HepG2 (cell line): ENCODE measurements around the gene SAC3D1. TPM values are rescaled to one million over a fixed set of nuclear protein-coding genes. Genes with fewer than 3 reads are reported as not detected.

Experiments
- ARHGAP35 ChIP-seq: sonication (generic); formaldehyde crosslinking; IDR thresholded peaks from 2 replicates; pipeline ENCODE4 v1.9.0; 2022; ENCODE audit warnings: mild to moderate bottlenecking, inconsistent platforms, moderate library complexity, missing genetic modification reagents, borderline replicate concordance
- CBX1 ChIP-seq: IDR thresholded peaks from one replicate; pipeline ENCODE4 v1.6.1; 2016; ENCODE audit warnings: antibody characterized with exemption, low read depth
- DPF2 ChIP-seq: sonication (generic); formaldehyde crosslinking; IDR thresholded peaks from 2 replicates; pipeline ENCODE4 v1.4.0; 2020; ENCODE audit warnings: mild to moderate bottlenecking, low read depth, missing genetic modification reagents, borderline replicate concordance
- FOXC1 ChIP-seq: sonication (generic); formaldehyde crosslinking; IDR thresholded peaks from 2 replicates; pipeline ENCODE4 v1.8.0; 2022; ENCODE audit warnings: mild to moderate bottlenecking, missing genetic modification reagents, borderline replicate concordance
- FOXJ3 ChIP-seq: sonication (generic); formaldehyde crosslinking; IDR thresholded peaks from 2 replicates; pipeline ENCODE4 v1.4.0; 2020; ENCODE audit warnings: missing genetic modification reagents, mild to moderate bottlenecking, borderline replicate concordance
- HOXD1 ChIP-seq: sonication (generic); formaldehyde crosslinking; IDR thresholded peaks from 2 replicates; pipeline ENCODE4 v1.5.0; 2020; ENCODE audit warnings: missing genetic modification reagents
- MIXL1 ChIP-seq: IDR thresholded peaks from 2 replicates; pipeline ENCODE4 v1.6.1; 2016
- MXI1 ChIP-seq: IDR thresholded peaks from 3 replicates; pipeline ENCODE4 v1.6.1; 2012; ENCODE audit warnings: low read depth, low read length, inconsistent platforms, borderline replicate concordance
- SIN3A ChIP-seq: IDR thresholded peaks from 2 replicates; pipeline ENCODE4 v1.6.1; 2011; ENCODE audit warnings: low read depth, mild to moderate bottlenecking, control low read depth, low read length, borderline replicate concordance
- SMC3 ChIP-seq: IDR thresholded peaks from 2 replicates; pipeline ENCODE4 v1.6.1; 2011; ENCODE audit warnings: low read length, improper control_type of control experiment
- SOX6 ChIP-seq, 2 experiments: fragments of 450-650 bp in 1 of 2; sonication (generic) in 1 of 2; formaldehyde crosslinking in 1 of 2; IDR thresholded peaks; 2 replicates each; pipeline versions ENCODE4 v1.4.0 to v1.6.1; 2017 to 2020; ENCODE audit warnings: antibody characterized with exemption in 1 of 2, mild to moderate bottlenecking in 1 of 2, missing genetic modification reagents in 1 of 2
- SP5 ChIP-seq: IDR thresholded peaks from 2 replicates; pipeline ENCODE4 v1.6.1; 2016; ENCODE audit warnings: low read depth, borderline replicate concordance
- SRF ChIP-seq: IDR thresholded peaks from 2 replicates; pipeline ENCODE4 v1.6.1; 2011; ENCODE audit warnings: mild to moderate bottlenecking, low read depth, low read length, moderate library complexity
- SRSF9 ChIP-seq: fragments of 200-400 bp; formaldehyde crosslinking; IDR thresholded peaks from 2 replicates; pipeline ENCODE4 v1.6.1; 2018; ENCODE audit warnings: borderline replicate concordance, mild to moderate bottlenecking, low read depth, low read length; ENCODE audit not compliant: insufficient read depth, poor library complexity, severe bottlenecking
- TBX3 ChIP-seq: fragments of 450-650 bp; IDR thresholded peaks from 2 replicates; pipeline ENCODE4 v1.6.1; 2017; ENCODE audit warnings: antibody characterized with exemption, mild to moderate bottlenecking, inconsistent platforms, borderline replicate concordance
- ZIK1 ChIP-seq: sonication (generic); formaldehyde crosslinking; IDR thresholded peaks from 2 replicates; pipeline ENCODE4 v1.5.0; 2020; ENCODE audit warnings: mild to moderate bottlenecking, low read depth, missing genetic modification reagents, borderline replicate concordance
- ZNF160 ChIP-seq: sonication (generic); formaldehyde crosslinking; IDR thresholded peaks from 2 replicates; pipeline ENCODE4 v1.8.0; 2022; ENCODE audit warnings: mild to moderate bottlenecking, inconsistent platforms, missing genetic modification reagents
- ZNF281 ChIP-seq: sonication (generic); formaldehyde crosslinking; IDR thresholded peaks from 2 replicates; pipeline ENCODE4 v1.4.0; 2020; ENCODE audit warnings: missing genetic modification reagents, borderline replicate concordance
- ZNF3 ChIP-seq: IDR thresholded peaks from 2 replicates; pipeline ENCODE4 v1.7.0; 2017; ENCODE audit warnings: inconsistent platforms
- ZNF574 ChIP-seq: sonication (generic); formaldehyde crosslinking; IDR thresholded peaks from 2 replicates; pipeline ENCODE4 v1.4.0; 2020; ENCODE audit warnings: missing genetic modification reagents
- ZNF629 ChIP-seq: sonication (generic); formaldehyde crosslinking; conservative IDR thresholded peaks from 2 replicates; pipeline ENCODE4 v1.5.0; 2020; ENCODE audit warnings: missing genetic modification reagents
- polyA plus RNA-seq, 8 experiments: library from polyadenylated mRNA; depleted of rRNA in 3 of 8; stranded (reverse) in 7 of 8; unstranded in 1 of 8; fragments of >200 nt; fragmentation: Illumina TruSeq in 4 of 8; extraction: Trizol in 4 of 8; gene quantifications; 2 replicates each; pipeline versions ENCODE4 v1.2.1 to v1.2.3, GENCODE V29; 2011 to 2016; ENCODE audit warnings: low read depth in 4 of 8, missing spikeins in 1 of 8, mixed read lengths in 1 of 8; ENCODE audit not compliant: insufficient read depth in 1 of 8
- total RNA-seq, 5 experiments: library from RNA; depleted of rRNA; stranded (reverse); fragments of >200 nt; fragmentation: Illumina TruSeq; extraction: Trizol; gene quantifications; 2 replicates each; pipeline ENCODE4 v1.2.3, GENCODE V29; 2016; ENCODE audit warnings: low read depth in 1 of 5
- TF ChIP-seq, protein P1 (sequence below): sonication (generic); formaldehyde crosslinking; IDR thresholded peaks from 2 replicates; pipeline ENCODE4 v1.4.0; 2020; ENCODE audit warnings: missing genetic modification reagents, borderline replicate concordance

Gene SAC3D1
- total and polyA plus RNA-seq, 2 of the 13 experiments (the other 11 are each of a cell fraction or from before 2014, with no cell fraction given), result 7.4 to 36.3 TPM

DNA sequence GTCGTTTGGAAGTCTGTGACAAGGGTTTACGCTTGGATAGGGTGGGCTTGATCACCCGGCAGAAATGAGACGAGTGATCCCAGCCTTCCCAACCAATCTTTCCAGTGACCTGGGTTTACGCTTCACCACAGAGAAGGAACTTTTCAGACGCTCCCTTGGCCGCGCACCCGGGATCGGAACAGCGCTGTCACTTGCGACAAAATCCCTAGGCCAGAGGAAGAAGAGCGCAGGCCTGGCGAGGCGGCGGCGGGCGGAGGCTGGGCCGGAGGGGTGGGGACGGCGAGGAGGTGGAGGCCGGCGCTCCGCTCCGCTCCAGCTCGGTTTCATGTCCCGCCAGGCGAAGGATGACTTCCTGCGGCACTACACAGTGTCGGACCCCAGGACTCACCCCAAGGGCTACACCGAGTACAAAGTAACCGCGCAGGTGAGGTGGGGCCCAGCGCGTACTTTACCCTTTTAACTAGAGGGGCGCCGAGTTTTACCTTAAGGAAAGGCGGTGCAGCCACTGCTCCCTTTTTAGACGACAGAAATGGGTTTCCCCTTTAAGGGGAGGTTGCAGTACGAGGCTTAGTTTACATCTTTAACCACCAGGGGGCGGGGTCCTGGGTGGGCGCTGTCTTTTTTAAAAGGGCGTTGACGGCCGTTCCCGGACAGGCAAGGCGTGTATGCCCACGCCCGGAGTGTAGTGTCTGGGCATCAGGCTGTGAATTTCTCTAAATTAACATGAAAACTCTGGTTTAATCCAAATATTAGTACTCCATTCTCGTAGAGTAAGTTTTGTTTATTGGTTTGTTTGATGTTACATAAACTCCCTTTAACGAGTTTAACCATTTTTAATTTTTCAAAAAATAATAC, 13.6 kb upstream of the SAC3D1 start, which contains the start of gene SNX15 (continued):
- TF ChIP-seq ZIK1 (CRISPR knock-in tag), result peak; percentile 59
- TF ChIP-seq ZNF629 (CRISPR knock-in tag), result no peak
- peak; percentile 56 for TF ChIP-seq SP5 (CRISPR knock-in tag)
- TF ChIP-seq, protein P1, sequence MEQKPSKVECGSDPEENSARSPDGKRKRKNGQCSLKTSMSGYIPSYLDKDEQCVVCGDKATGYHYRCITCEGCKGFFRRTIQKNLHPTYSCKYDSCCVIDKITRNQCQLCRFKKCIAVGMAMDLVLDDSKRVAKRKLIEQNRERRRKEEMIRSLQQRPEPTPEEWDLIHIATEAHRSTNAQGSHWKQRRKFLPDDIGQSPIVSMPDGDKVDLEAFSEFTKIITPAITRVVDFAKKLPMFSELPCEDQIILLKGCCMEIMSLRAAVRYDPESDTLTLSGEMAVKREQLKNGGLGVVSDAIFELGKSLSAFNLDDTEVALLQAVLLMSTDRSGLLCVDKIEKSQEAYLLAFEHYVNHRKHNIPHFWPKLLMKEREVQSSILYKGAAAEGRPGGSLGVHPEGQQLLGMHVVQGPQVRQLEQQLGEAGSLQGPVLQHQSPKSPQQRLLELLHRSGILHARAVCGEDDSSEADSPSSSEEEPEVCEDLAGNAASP (CRISPR knock-in tag), result peak; percentile 40; the same call in 1 of the 2 replicates
- TF ChIP-seq SMC3, result peak; percentile 51; the same call in 1 of the 2 replicates
- TF ChIP-seq ZNF281 (CRISPR knock-in tag), result no peak
- peak; percentile 58; the same call in 1 of the 2 replicates for TF ChIP-seq SRF
- peak; percentile 73; the same call in 2 of the 3 replicates for TF ChIP-seq MXI1
- peak; percentile 80; the same call in 1 of the 2 replicates for TF ChIP-seq FOXC1
- TF ChIP-seq FOXJ3 (CRISPR knock-in tag), result 0 out of 2 replicates have a peak, but pooled peaks have one; percentile 52
- peak; percentile 64 for TF ChIP-seq CBX1
- no peak for TF ChIP-seq ZNF3 (CRISPR knock-in tag)
- no peak for TF ChIP-seq ARHGAP35 (CRISPR knock-in tag)
- peak; percentile 64 for TF ChIP-seq ZNF574 (CRISPR knock-in tag)
- peak; percentile 73; the same call in 1 of the 2 replicates for TF ChIP-seq HOXD1 (CRISPR knock-in tag)
- TF ChIP-seq SRSF9, result no peak
- no peak for TF ChIP-seq DPF2 (CRISPR knock-in tag)
- no peak; the same call in 1 of the 2 replicates for TF ChIP-seq SIN3A
- TF ChIP-seq TBX3, result peak; percentile 26; the same call in 1 of the 2 replicates
- no peak for TF ChIP-seq SOX6 (IDR thresholded peaks at IDR 0.05)
- peak; percentile 61 for TF ChIP-seq SOX6 (CRISPR knock-in tag; IDR thresholded peaks at IDR 0.05)
- TF ChIP-seq MIXL1, result peak; percentile 45; the same call in 1 of the 2 replicates
- TF ChIP-seq ZNF160 (CRISPR knock-in tag), result peak; percentile 54; the same call in 1 of the 2 replicates
